Measurements from ENCODE around the gene LRRC45.

LRRC45 gene

GRCh38 chr17:82030470-82031302 lies 7.6 kb downstream of the LRRC45 start (continued):
- TF ChIP-seq ZSCAN18 (tag by site-specific recombination; IDR thresholded peaks at IDR 0.05) (no peak), BCL11B (tag by site-specific recombination; IDR thresholded peaks at IDR 0.05; ENCODE audit: low read depth) (no peak), ZNF660 (tag by site-specific recombination; IDR thresholded peaks at IDR 0.05) (peak; percentile 59), ZNF449 (tag by site-specific recombination; IDR thresholded peaks at IDR 0.05) (peak; percentile 41; the same call in 1 of the 2 replicates), ZNF626 (tag by site-specific recombination; IDR thresholded peaks at IDR 0.05) (no peak), ZNF114 (tag by site-specific recombination; IDR thresholded peaks at IDR 0.05) (no peak), ZBTB7A (tag by site-specific recombination; IDR thresholded peaks at IDR 0.05; ENCODE audit: low read depth) (peak; percentile 65), TCF7L2 (IDR thresholded peaks at IDR 0.05; ENCODE audit: borderline replicate concordance, low read depth, low read length) (no peak), ZNF830 (tag by site-specific recombination; IDR thresholded peaks at IDR 0.05; ENCODE audit: low read depth) (no peak), ZNF324 (tag by site-specific recombination; IDR thresholded peaks at IDR 0.05) (no peak; the same call in 1 of the 2 replicates), ZBTB6 (tag by site-specific recombination; IDR thresholded peaks at IDR 0.05) (no peak), ZNF280C (tag by site-specific recombination; IDR thresholded peaks at IDR 0.05) (no peak), ZNF23 (tag by site-specific recombination; IDR thresholded peaks at IDR 0.05; ENCODE audit: borderline replicate concordance) (no peak), MYNN (tag by site-specific recombination; IDR thresholded peaks at IDR 0.05; ENCODE audit: borderline replicate concordance) (no peak), RBAK (tag by site-specific recombination; IDR thresholded peaks at IDR 0.05) (no peak), ZNF350 (tag by site-specific recombination; IDR thresholded peaks at IDR 0.05) (no peak), ZBTB26 (tag by site-specific recombination; optimal IDR thresholded peaks at IDR 0.05) (peak; percentile 93), YY2 (tag by site-specific recombination; IDR thresholded peaks at IDR 0.05) (no peak), ZNF785 (tag by site-specific recombination; IDR thresholded peaks at IDR 0.05) (no peak), ZBTB48 (tag by site-specific recombination; IDR thresholded peaks at IDR 0.05) (no peak; the same call in 1 of the 2 replicates), ZSCAN5A (tag by site-specific recombination; IDR thresholded peaks at IDR 0.05) (no peak), ZNF664 (tag by site-specific recombination; IDR thresholded peaks at IDR 0.05) (no peak), PRDM10 (tag by site-specific recombination; IDR thresholded peaks at IDR 0.05) (0 out of 2 replicates have a peak, but pooled peaks have one; percentile 23), ZNF157 (tag by site-specific recombination; IDR thresholded peaks at IDR 0.05) (no peak), ZNF623 (tag by site-specific recombination; IDR thresholded peaks at IDR 0.05) (no peak), GLI4 (tag by site-specific recombination; IDR thresholded peaks at IDR 0.05) (no peak)

All from HEK293 (cell line).